Endothelial cell (in vitro differentiated cells): ENCODE results near the gene AMPD3. TPM values are rescaled to one million over a fixed set of nuclear protein-coding genes. Genes with fewer than 3 reads are reported as not detected.

ENCODE experiments used
- DNase-seq: peaks from one replicate; pipeline ENCODE4 v3.0.0; 2021; ENCODE audit warnings: low spot score
- H3K27ac Mint-ChIP-seq: one replicate; pipeline ENCODE4 v1.8.0; 2021; ENCODE audit warnings: mixed read lengths, inconsistent platforms; ENCODE audit not compliant: unreplicated experiment
- H3K27me3 Mint-ChIP-seq: one replicate; pipeline ENCODE4 v1.8.0; 2021; ENCODE audit warnings: mild to moderate bottlenecking, moderate library complexity, mixed read lengths, inconsistent platforms; ENCODE audit not compliant: unreplicated experiment
- H3K36me3 Mint-ChIP-seq: one replicate; pipeline ENCODE4 v1.8.0; 2021; ENCODE audit warnings: mild to moderate bottlenecking, low read depth, mixed read lengths, inconsistent platforms; ENCODE audit not compliant: unreplicated experiment
- H3K4me1 Mint-ChIP-seq: one replicate; pipeline ENCODE4 v1.8.0; 2021; ENCODE audit warnings: mild to moderate bottlenecking, mixed read lengths, inconsistent platforms; ENCODE audit not compliant: unreplicated experiment
- H3K4me3 Mint-ChIP-seq: one replicate; pipeline ENCODE4 v1.8.0; 2021; ENCODE audit warnings: mild to moderate bottlenecking, mixed read lengths, inconsistent platforms; ENCODE audit not compliant: unreplicated experiment
- H3K9me3 Mint-ChIP-seq: one replicate; pipeline ENCODE4 v1.8.0; 2021; ENCODE audit warnings: mixed read lengths, inconsistent platforms; ENCODE audit not compliant: unreplicated experiment
- CTCF ChIP-seq: fragments of 200-600 bp; sonication (generic); IDR thresholded peaks from one replicate; pipeline ENCODE4 v1.5.0; 2021; ENCODE audit warnings: antibody characterized with exemption; ENCODE audit not compliant: unreplicated experiment
- total RNA-seq: library from RNA; stranded (reverse); fragmentation: NEBNext Ultra II Directional; extraction: Animal tissue kit (Norgen Biotek cat#: 25700); gene quantifications from one replicate; pipeline ENCODE4 v1.2.1, GENCODE V29; 2021; ENCODE audit not compliant: unreplicated experiment

AMPD3 gene
- total RNA-seq, 1 donor from 2014 or later, result 23.2 TPM

GRCh38 chr11:10473371-10473770, 18.3 kb downstream of the AMPD3 start:
- no peak for DNase-seq
- TF ChIP-seq CTCF, result no peak
- Mint-ChIP-seq H3K4me3 (no peak overlapping the region), H3K27ac (no peak overlapping the region), H3K27me3 (peaks cover 3% of the 10 kb centered on the region), H3K4me1 (no peaks in the 10 kb centered on the region), H3K9me3 (no peaks in the 10 kb centered on the region), H3K36me3 (peaks cover 47% of the 10 kb centered on the region)

GRCh38 chr11:10474551-10474950, 19.5 kb downstream of the AMPD3 start:
- no peak for TF ChIP-seq CTCF
- no peak for DNase-seq
- H3K27me3 Mint-ChIP-seq, result peaks cover 3% of the 10 kb centered on the region
- no peak overlapping the region for H3K4me3 Mint-ChIP-seq
- no peak overlapping the region for H3K27ac Mint-ChIP-seq
- H3K36me3 Mint-ChIP-seq, result peaks cover 37% of the 10 kb centered on the region
- H3K9me3 Mint-ChIP-seq, result no peaks in the 10 kb centered on the region
- H3K4me1 Mint-ChIP-seq, result no peaks in the 10 kb centered on the region

GRCh38 chr11:10476342-10476741, 21.3 kb downstream of the AMPD3 start:
- Mint-ChIP-seq H3K4me1 (no peaks in the 10 kb centered on the region), H3K4me3 (no peak overlapping the region), H3K9me3 (no peaks in the 10 kb centered on the region), H3K27ac (no peak overlapping the region), H3K27me3 (peaks cover 3% of the 10 kb centered on the region), H3K36me3 (peaks cover 33% of the 10 kb centered on the region)
- no peak for TF ChIP-seq CTCF
- DNase-seq, result no peak

- DNase-seq, result no peak
- peaks cover 33% of the 10 kb centered on the region for H3K36me3 Mint-ChIP-seq
- TF ChIP-seq CTCF, result no peak
- peaks cover 3% of the 10 kb centered on the region for H3K27me3 Mint-ChIP-seq
- no peaks in the 10 kb centered on the region for H3K4me1 Mint-ChIP-seq
- H3K4me3 Mint-ChIP-seq, result peak overlapping the region; percentile 51
- H3K9me3 Mint-ChIP-seq, result no peaks in the 10 kb centered on the region
- peak overlapping the region; percentile 48 for H3K27ac Mint-ChIP-seq
Observed at GRCh38 chr11:10476927-10477689, 22.0 kb downstream of the AMPD3 start.

GRCh38 chr11:10477690-10478046, 22.6 kb downstream of the AMPD3 start:
- Mint-ChIP-seq H3K4me1 (no peaks in the 10 kb centered on the region), H3K4me3 (peak overlapping the region; percentile 51), H3K9me3 (no peaks in the 10 kb centered on the region), H3K36me3 (peaks cover 33% of the 10 kb centered on the region), H3K27me3 (peaks cover 3% of the 10 kb centered on the region), H3K27ac (no peak overlapping the region)
- TF ChIP-seq CTCF, result no peak
- DNase-seq, result no peak
